Heart right ventricle (tissue), 16 donors: ENCODE data around the gene PRSS56. TPM values are rescaled to one million over a fixed set of nuclear protein-coding genes. Genes with fewer than 3 reads are reported as not detected.

ENCODE experiments used
- ATAC-seq, 8 donors: fragments of 200-7000 bp; cut with Tn5 transposase; one replicate each; pipeline ENCODE4 v1.9.1; 2020; ENCODE audit warnings: mild to moderate bottlenecking in 8 of 8, moderate library complexity in 8 of 8, moderate number of reproducible peaks in 1 of 8
- DNase-seq, 2 donors: peaks; one replicate each; pipeline ENCODE4 v3.0.0-alpha.2; 2020
- H3K27ac ChIP-seq, 10 donors: fragments of 200-600 bp; sonication (generic) in 2 of 10; one replicate each; pipeline versions ENCODE4 v1.5.0 to v1.8.0; 2020 to 2022; ENCODE audit warnings: mild to moderate bottlenecking in 3 of 10
- H3K27me3 ChIP-seq, 7 donors: fragments of 200-600 bp; one replicate each; pipeline ENCODE4 v1.8.0; 2021 to 2022; ENCODE audit warnings: mild to moderate bottlenecking in 2 of 7
- H3K36me3 ChIP-seq, 9 donors: fragments of 200-600 bp; sonication (generic) in 1 of 9; one replicate each; pipeline versions ENCODE4 v1.5.0 to v1.8.0; 2020 to 2022; ENCODE audit warnings: mild to moderate bottlenecking in 2 of 9
- H3K4me1 ChIP-seq, 9 donors: fragments of 200-600 bp; sonication (generic) in 1 of 9; one replicate each; pipeline versions ENCODE4 v1.5.0 to v1.8.0; 2020 to 2022; ENCODE audit warnings: mild to moderate bottlenecking in 4 of 9
- H3K4me3 ChIP-seq, 10 donors: fragments of 200-600 bp; sonication (generic) in 2 of 10; one replicate each; pipeline versions ENCODE4 v1.5.0 to v1.8.0; 2020 to 2022; ENCODE audit warnings: mild to moderate bottlenecking in 7 of 10, moderate library complexity in 2 of 10
- H3K9me3 ChIP-seq, 11 donors: fragments of 200-600 bp in 10 of 11; sonication (generic) in 2 of 11; one replicate each; pipeline versions ENCODE4 v1.5.0 to v1.8.0; 2013 to 2022; ENCODE audit warnings: mild to moderate bottlenecking in 2 of 11, control low read depth in 1 of 11, moderate library complexity in 1 of 11
- WGBS, 2 donors: extraction: QIAGEN DNeasy Blood & Tissue Kit; methylation state at CpG; one replicate each; pipeline ENCODE4 v1.1.7; 2013; ENCODE audit warnings: inconsistent platforms in 1 of 2; 5-methylcytosine and 5-hydroxymethylcytosine counted together
- intact Hi-C, 10 donors: fragments of 100-400 bp; cut with DNase I; formaldehyde crosslinking; loops; one replicate each; pipeline versions ENCODE4 v1.11.1 to v1.14.2; 2022
- polyA plus RNA-seq, 2 donors: library from polyadenylated mRNA; stranded (reverse); fragments of 200-250 nt; gene quantifications; one replicate each; pipeline ENCODE4 v1.2.3, GENCODE V29; 2013
- total RNA-seq, 10 donors: library from RNA; stranded (reverse); fragmentation: NEBNext Ultra II Directional in 3 of 10; extraction: Animal tissue kit (Norgen Biotek cat#: 25700) in 3 of 10; gene quantifications; one replicate each; pipeline versions ENCODE4 v1.2.1 to v1.2.4, GENCODE V29; 2021 to 2023
- TF ChIP-seq, protein P1 (sequence below), 9 donors: fragments of 200-600 bp; sonication (generic) in 2 of 9; IDR thresholded peaks; one replicate each; pipeline versions ENCODE4 v1.5.0 to v1.8.0; 2021 to 2022; ENCODE audit warnings: antibody characterized with exemption in 9 of 9, mild to moderate bottlenecking in 5 of 9, moderate library complexity in 1 of 9
- donor health status: Arrhythmogenic right ventricular cardiomyopathy.
- donor health status: ischemic (EF 13 %, LVEDD 7.1; RV severe dilation, severe dysfunction).
- donor health status: healthy with polysubstance abuse.
- donor health status: DM: no; HTN: yes; CAD: no.
- donor health status: DM: no; HTN: no; CAD: no.
- donor health status: ischemic (EF 25% LVEDD 6.9; RV normal size, moderate dysfunction).
- donor health status: ischemic (EF 25% LVEDD 5.7; RV mildly dilated, moderate dysfunction).
- donor health status: healthy.
- donor health status: DM: yes; HTN: yes; CAD: no.
- donor health status: Ischemic cardiomyopathy.
- donor health status: ischemic (EF 35%, LVEDD 5.7; RV mildly dilated, moderate dysfunction).
- donor health status: nonischemic (EF 11% LVEDD 7.7; RV severe dilation, severe dysfunction).
- donor health status: DM: yes; HTN: yes; CAD: no.
- donor health status: PGD.
- donor health status: ischemic (EF 29% LVEDD 5.4; RV normal size, mild dysfunction).
- donor health status: nonischemic (EF 23%, LVEDD 6.1; RV moderate dilation, normal function).

Gene PRSS56
- total and polyA plus RNA-seq, 12 donors = 0.12 to 0.35 (median 0.19) TPM; not detected in 8

DNA sequence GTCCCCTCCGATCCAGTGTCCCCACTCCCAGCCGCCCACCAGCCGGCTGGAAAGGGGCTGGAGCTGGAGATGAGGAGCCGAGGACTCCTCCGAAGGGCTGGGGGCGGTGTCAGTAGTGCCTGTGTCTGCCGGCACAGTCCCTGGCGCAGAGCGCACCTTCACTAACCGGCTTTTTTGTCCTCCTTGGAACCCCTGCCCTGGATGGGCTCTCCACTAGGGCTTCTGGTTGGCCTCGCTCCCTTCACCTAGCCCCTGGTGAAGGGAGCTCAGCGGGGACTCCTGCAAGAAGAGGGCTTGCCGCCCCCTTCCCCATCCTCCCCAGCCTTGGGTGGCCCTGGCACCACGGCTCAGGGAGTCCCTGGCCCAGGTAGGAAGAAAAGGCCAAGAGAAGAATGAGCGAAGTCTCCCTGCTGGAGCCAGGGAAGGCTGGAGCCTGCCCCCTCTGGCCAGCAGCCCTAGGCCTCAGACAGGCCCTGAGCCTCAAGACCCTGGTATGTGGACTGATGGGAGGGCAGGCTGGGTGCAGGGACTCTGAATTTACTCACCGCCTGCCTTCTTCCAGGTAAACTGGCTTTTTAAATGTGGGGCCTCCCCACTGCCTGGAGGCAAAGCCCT, 32.0 kb upstream of the PRSS56 start:
- intact Hi-C loops = no loop called here
- Histone ChIP-seq H3K9me3 (no peaks in the 10 kb centered on the region), H3K36me3 (no peaks in the 10 kb centered on the region), H3K27me3 (peaks cover 25 to 70% (median 61%) of the 10 kb centered on the region in 7 donors), H3K4me1 (peaks cover 0 to 18% (median 11%) of the 10 kb centered on the region in 9 donors), H3K27ac (no peak overlapping the region), H3K4me3 (no peak overlapping the region)
- DNase-seq (no peak), ATAC-seq (no peak)
- TF ChIP-seq, protein P1, sequence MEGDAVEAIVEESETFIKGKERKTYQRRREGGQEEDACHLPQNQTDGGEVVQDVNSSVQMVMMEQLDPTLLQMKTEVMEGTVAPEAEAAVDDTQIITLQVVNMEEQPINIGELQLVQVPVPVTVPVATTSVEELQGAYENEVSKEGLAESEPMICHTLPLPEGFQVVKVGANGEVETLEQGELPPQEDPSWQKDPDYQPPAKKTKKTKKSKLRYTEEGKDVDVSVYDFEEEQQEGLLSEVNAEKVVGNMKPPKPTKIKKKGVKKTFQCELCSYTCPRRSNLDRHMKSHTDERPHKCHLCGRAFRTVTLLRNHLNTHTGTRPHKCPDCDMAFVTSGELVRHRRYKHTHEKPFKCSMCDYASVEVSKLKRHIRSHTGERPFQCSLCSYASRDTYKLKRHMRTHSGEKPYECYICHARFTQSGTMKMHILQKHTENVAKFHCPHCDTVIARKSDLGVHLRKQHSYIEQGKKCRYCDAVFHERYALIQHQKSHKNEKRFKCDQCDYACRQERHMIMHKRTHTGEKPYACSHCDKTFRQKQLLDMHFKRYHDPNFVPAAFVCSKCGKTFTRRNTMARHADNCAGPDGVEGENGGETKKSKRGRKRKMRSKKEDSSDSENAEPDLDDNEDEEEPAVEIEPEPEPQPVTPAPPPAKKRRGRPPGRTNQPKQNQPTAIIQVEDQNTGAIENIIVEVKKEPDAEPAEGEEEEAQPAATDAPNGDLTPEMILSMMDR (IDR thresholded peaks at IDR 0.05) = no peak
- 45% methylated on average over 16 of the region's 16 CpGs for WGBS, 2 donors

- DNase-seq (no peak), ATAC-seq (no peak)
- H3K4me3 ChIP-seq = no peak overlapping the region
- WGBS, 2 donors = 85 to 90% methylated on average over 5 of the region's 5 CpGs
- no peak overlapping the region for H3K27ac ChIP-seq
- TF ChIP-seq, protein P1 (IDR thresholded peaks at IDR 0.05) = no peak
- no peaks in the 10 kb centered on the region for H3K36me3 ChIP-seq
- H3K9me3 ChIP-seq = no peaks in the 10 kb centered on the region
- peaks cover 0 to 18% (median 11%) of the 10 kb centered on the region in 9 donors for H3K4me1 ChIP-seq
- peaks cover 25 to 64% (median 55%) of the 10 kb centered on the region in 7 donors for H3K27me3 ChIP-seq
- intact Hi-C loops = no loop called here
These were observed 31.4 kb upstream of the PRSS56 start for GRCh38 chr2:232488721-232489300.

DNA sequence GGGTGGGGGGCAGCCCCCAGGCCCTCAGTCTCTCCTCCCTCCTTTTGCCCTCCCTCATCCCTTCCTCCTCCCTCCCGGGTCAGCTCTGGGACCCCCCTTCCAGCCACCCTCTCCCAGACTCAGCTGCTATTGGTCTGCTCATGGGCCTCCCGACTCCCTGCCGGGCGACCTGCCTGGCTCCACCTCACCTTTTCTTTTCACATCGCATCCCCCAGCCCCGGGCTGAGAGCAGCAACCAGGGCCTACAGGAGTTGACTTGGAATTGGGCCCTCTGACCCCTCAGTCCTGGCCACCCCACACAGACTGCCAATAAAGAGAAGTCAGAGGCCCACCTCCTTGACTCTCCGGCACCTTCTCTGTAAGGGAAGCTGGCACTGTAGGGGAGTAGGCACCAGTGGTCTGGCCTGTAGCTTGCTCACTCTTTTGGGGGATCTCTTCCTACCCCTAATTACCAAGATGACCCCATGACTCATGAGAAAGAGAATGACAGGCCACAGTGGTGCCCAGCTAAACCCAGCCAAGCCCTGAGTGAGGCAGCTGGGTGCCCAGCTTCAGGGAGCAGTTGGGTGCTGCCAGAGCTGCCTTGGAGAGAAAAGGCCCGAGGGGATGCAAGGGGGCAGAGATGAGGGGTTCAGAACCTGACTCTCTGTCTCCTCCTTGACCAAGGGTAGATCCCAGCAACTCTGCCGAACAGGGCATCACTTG, 30.5 kb upstream of the PRSS56 start:
- WGBS, 2 donors = 70 to 76% methylated on average over 9 of the region's 9 CpGs
- TF ChIP-seq, protein P1 (IDR thresholded peaks at IDR 0.05) = no peak
- Histone ChIP-seq H3K27me3 (peaks cover 25 to 56% (median 47%) of the 10 kb centered on the region in 7 donors), H3K27ac (no peak overlapping the region), H3K9me3 (no peaks in the 10 kb centered on the region), H3K36me3 (no peaks in the 10 kb centered on the region), H3K4me3 (no peak overlapping the region), H3K4me1 (peaks cover 0 to 18% (median 11%) of the 10 kb centered on the region in 9 donors)
- no peak for ATAC-seq
- no peak for DNase-seq
- intact Hi-C loops = no loop called here

DNA sequence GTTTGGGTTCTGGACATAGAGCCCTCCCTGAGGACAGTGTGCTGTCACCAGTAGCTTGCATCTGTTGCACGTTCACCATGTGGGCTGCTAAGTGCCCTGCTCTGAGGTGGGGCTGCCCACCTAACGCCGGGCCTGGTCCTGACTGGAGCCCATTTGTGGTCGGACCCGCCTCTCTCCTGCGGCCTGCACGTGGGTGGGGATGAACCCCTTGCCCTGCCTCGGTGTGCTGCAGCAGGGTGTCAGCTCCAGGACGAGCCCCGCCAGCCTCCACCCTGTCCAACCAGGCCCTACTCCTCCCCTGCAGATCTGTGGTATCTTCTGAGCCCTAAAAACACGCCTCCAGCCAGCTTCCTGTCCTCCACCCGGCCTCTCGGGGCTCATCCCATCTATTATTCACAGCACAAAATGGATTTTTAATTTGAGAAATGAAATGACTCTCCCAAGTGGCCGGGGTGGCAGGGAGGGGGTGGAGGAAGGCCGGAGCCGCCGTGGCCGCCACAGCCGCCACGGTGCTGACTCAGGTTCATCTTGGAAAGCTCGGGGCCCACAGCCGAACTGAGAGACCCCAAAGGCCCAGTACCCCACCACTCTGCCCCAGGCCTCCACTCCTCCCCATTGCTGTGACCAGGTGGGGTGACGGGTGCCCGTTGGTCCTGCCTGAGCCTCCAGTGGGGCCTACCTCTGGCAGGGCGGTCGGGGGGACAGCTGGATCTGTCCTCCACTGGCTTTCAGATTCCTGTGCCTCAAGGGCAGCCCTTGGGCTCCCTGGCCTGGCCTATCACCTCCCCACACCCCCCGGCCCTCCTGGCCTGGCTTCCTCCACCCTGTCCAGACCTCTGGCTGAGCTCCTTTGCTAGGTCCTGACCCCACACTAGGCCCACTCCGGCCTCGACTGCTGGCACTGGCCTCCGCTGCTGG, 29.7 kb upstream of the PRSS56 start:
- TF ChIP-seq, protein P1 (IDR thresholded peaks at IDR 0.05) = no peak
- intact Hi-C loops = no loop called here
- Histone ChIP-seq H3K4me3 (no peak overlapping the region), H3K4me1 (peaks cover 0 to 15% (median 9%) of the 10 kb centered on the region in 9 donors), H3K9me3 (no peaks in the 10 kb centered on the region), H3K36me3 (no peaks in the 10 kb centered on the region), H3K27ac (no peak overlapping the region), H3K27me3 (peaks cover 22 to 48% (median 39%) of the 10 kb centered on the region in 7 donors)
- no peak for ATAC-seq
- 78 to 84% methylated on average over 30 of the region's 30 CpGs for WGBS, 2 donors
- DNase-seq = no peak
